HUES48 (cell line): Measurements from ENCODE around the gene UGT3A1.
A peak's percentile ranks its signal among the peaks of the same experiment; 100 is the strongest.
"Not testable (repeated sequence)": the region's sequence is repeated elsewhere in the genome, so short reads cannot be mapped to it uniquely, and the experiment has no call there.

ENCODE experiments used
- H3K27ac ChIP-seq: one replicate; pipeline ENCODE4 v1.7.0; 2013; ENCODE audit warnings: low read depth, low read length, inconsistent platforms
- H3K27me3 ChIP-seq: 2 replicates; pipeline ENCODE4 v1.6.1; 2013; ENCODE audit warnings: mild to moderate bottlenecking, low read length; ENCODE audit not compliant: control insufficient read depth, insufficient read depth
- H3K36me3 ChIP-seq: 2 replicates; pipeline ENCODE4 v1.6.1; 2013; ENCODE audit warnings: low read length; ENCODE audit not compliant: control insufficient read depth, insufficient read depth
- H3K4me1 ChIP-seq: 2 replicates; pipeline ENCODE4 v1.6.1; 2013; ENCODE audit warnings: mild to moderate bottlenecking, low read length; ENCODE audit not compliant: control insufficient read depth, insufficient read depth
- H3K4me3 ChIP-seq: 2 replicates; pipeline ENCODE4 v1.5.1; 2013; ENCODE audit warnings: mild to moderate bottlenecking, low read depth, low read length
- H3K9ac ChIP-seq: 2 replicates; pipeline ENCODE4 v1.6.1; 2013; ENCODE audit warnings: mild to moderate bottlenecking, low read depth, low read length, moderate library complexity
- H3K9me3 ChIP-seq: 2 replicates; pipeline ENCODE4 v1.6.1; 2013; ENCODE audit warnings: low read length; ENCODE audit not compliant: control insufficient read depth, insufficient read depth

UGT3A1 gene

GRCh38 chr5:35990941-35991611, at the start of gene UGT3A1:
TSS of gene UGT3A1 (minus strand) at chr5:35991390. CDS start at chr5:35991240, 150 bp downstream.
- Histone ChIP-seq H3K4me1 (peaks cover 5% of the 10 kb centered on the region; the same call in 1 of the 2 replicates), H3K27ac (no peak within 1 kb of the TSS), H3K27me3 (peaks cover 25% of the 10 kb centered on the region), H3K9me3 (no peaks in the 10 kb centered on the region), H3K9ac (no peak within 1 kb of the TSS), H3K36me3 (no peaks in the 10 kb centered on the region), H3K4me3 (peak within 1 kb of the TSS; percentile 68)

GRCh38 chr5:36035696-36036095, 44.5 kb upstream of the UGT3A1 start:
- H3K4me3 ChIP-seq = no peak overlapping the region
- peaks cover 4% of the 10 kb centered on the region; the same call in 1 of the 2 replicates for H3K4me1 ChIP-seq
- no peaks in the 10 kb centered on the region for H3K27me3 ChIP-seq
- H3K27ac ChIP-seq = no peak overlapping the region
- no peaks in the 10 kb centered on the region for H3K9me3 ChIP-seq
- H3K36me3 ChIP-seq = no peaks in the 10 kb centered on the region
- no peak overlapping the region for H3K9ac ChIP-seq

- H3K9ac ChIP-seq, H3K4me1 ChIP-seq, H3K27me3 ChIP-seq, H3K4me3 ChIP-seq, H3K9me3 ChIP-seq, H3K27ac ChIP-seq, H3K36me3 ChIP-seq: not testable (repeated sequence)
Measured at GRCh38 chr5:36034536-36035134, 43.4 kb upstream of the UGT3A1 start.

- H3K4me1 ChIP-seq = no peaks in the 10 kb centered on the region
- no peak overlapping the region for H3K27ac ChIP-seq
- H3K4me3 ChIP-seq = no peak overlapping the region
- H3K27me3 ChIP-seq = no peaks in the 10 kb centered on the region
- H3K9ac ChIP-seq = no peak overlapping the region
- H3K36me3 ChIP-seq = no peaks in the 10 kb centered on the region
- no peaks in the 10 kb centered on the region for H3K9me3 ChIP-seq
Measured at GRCh38 chr5:36033486-36033885, 42.3 kb upstream of the UGT3A1 start.

GRCh38 chr5:36033047-36033446, 41.9 kb upstream of the UGT3A1 start:
- Histone ChIP-seq H3K36me3 (no peaks in the 10 kb centered on the region), H3K4me1 (no peaks in the 10 kb centered on the region), H3K4me3 (no peak overlapping the region), H3K27me3 (no peaks in the 10 kb centered on the region), H3K9me3 (no peaks in the 10 kb centered on the region), H3K9ac (no peak overlapping the region), H3K27ac (no peak overlapping the region)

GRCh38 chr5:36031223-36031622, 40.0 kb upstream of the UGT3A1 start:
- H3K9me3 ChIP-seq = no peaks in the 10 kb centered on the region
- H3K4me1 ChIP-seq = no peaks in the 10 kb centered on the region
- H3K27ac ChIP-seq = no peak overlapping the region

GRCh38 chr5:36029914-36030313, 38.7 kb upstream of the UGT3A1 start:
- Histone ChIP-seq H3K4me3 (no peak overlapping the region), H3K4me1 (no peaks in the 10 kb centered on the region)

More at GRCh38 chr5:36031223-36031622, 40.0 kb upstream of the UGT3A1 start:
- Histone ChIP-seq H3K4me3 (no peak overlapping the region), H3K36me3 (no peaks in the 10 kb centered on the region), H3K9ac (no peak overlapping the region), H3K27me3 (no peaks in the 10 kb centered on the region)

GRCh38 chr5:36028816-36029465, 37.8 kb upstream of the UGT3A1 start:
- Histone ChIP-seq H3K9ac (no peak overlapping the region), H3K27ac (no peak overlapping the region), H3K4me3 (no peak overlapping the region), H3K27me3 (no peaks in the 10 kb centered on the region), H3K36me3 (no peaks in the 10 kb centered on the region), H3K9me3 (no peaks in the 10 kb centered on the region), H3K4me1 (no peaks in the 10 kb centered on the region)

More at GRCh38 chr5:36029914-36030313, 38.7 kb upstream of the UGT3A1 start:
- Histone ChIP-seq H3K9me3 (no peaks in the 10 kb centered on the region), H3K27me3 (no peaks in the 10 kb centered on the region), H3K9ac (no peak overlapping the region), H3K27ac (no peak overlapping the region), H3K36me3 (no peaks in the 10 kb centered on the region)

GRCh38 chr5:36027711-36028110, 36.5 kb upstream of the UGT3A1 start:
- H3K4me1 ChIP-seq = no peaks in the 10 kb centered on the region
- no peak overlapping the region for H3K4me3 ChIP-seq
- H3K9me3 ChIP-seq = no peaks in the 10 kb centered on the region
- no peaks in the 10 kb centered on the region for H3K27me3 ChIP-seq
- H3K9ac ChIP-seq = no peak overlapping the region
- no peak overlapping the region for H3K27ac ChIP-seq
- H3K36me3 ChIP-seq = no peaks in the 10 kb centered on the region

- Histone ChIP-seq H3K9ac (no peak overlapping the region), H3K4me1 (no peaks in the 10 kb centered on the region), H3K4me3 (no peak overlapping the region), H3K27me3 (no peaks in the 10 kb centered on the region), H3K36me3 (no peaks in the 10 kb centered on the region), H3K9me3 (no peaks in the 10 kb centered on the region), H3K27ac (no peak overlapping the region)
Measured at GRCh38 chr5:36026706-36027465, 35.7 kb upstream of the UGT3A1 start.
